Upper lobe of right lung (tissue), 1 donor: Measurements from ENCODE around the gene GSN. TPM values are rescaled to one million over a fixed set of nuclear protein-coding genes. Genes with fewer than 3 reads are reported as not detected.

Experiments
- ATAC-seq: fragments of 200-7000 bp; cut with Tn5 transposase; one replicate; pipeline ENCODE4 v1.9.1; 2020; ENCODE audit warnings: mild to moderate bottlenecking, moderate library complexity
- DNase-seq: peaks from one replicate; pipeline ENCODE4 v3.0.0-alpha.2; 2020
- H3K27ac ChIP-seq: fragments of 200-600 bp; one replicate; pipeline ENCODE4 v1.8.0; 2022
- H3K27me3 ChIP-seq: fragments of 200-600 bp; one replicate; pipeline ENCODE4 v1.8.0; 2022; ENCODE audit warnings: mild to moderate bottlenecking
- H3K36me3 ChIP-seq: fragments of 200-600 bp; one replicate; pipeline ENCODE4 v1.8.0; 2022
- H3K4me1 ChIP-seq: fragments of 200-600 bp; one replicate; pipeline ENCODE4 v1.8.0; 2022
- H3K4me3 ChIP-seq: fragments of 200-600 bp; one replicate; pipeline ENCODE4 v1.8.0; 2022; ENCODE audit warnings: mild to moderate bottlenecking
- H3K9me3 ChIP-seq: fragments of 200-600 bp; one replicate; pipeline ENCODE4 v1.8.0; 2022
- intact Hi-C: fragments of 100-400 bp; cut with DNase I; formaldehyde crosslinking; loops from one replicate; pipeline ENCODE4 v1.11.0; 2022
- total RNA-seq: library from RNA; stranded (reverse); fragmentation: NEBNext Ultra II Directional; extraction: Animal tissue kit (Norgen Biotek cat#: 25700); gene quantifications from one replicate; pipeline ENCODE4 v1.2.1, GENCODE V29; 2021
- TF ChIP-seq, protein P1 (sequence below): fragments of 200-600 bp; IDR thresholded peaks from one replicate; pipeline ENCODE4 v1.8.0; 2022; ENCODE audit warnings: antibody characterized with exemption
- donor health status: DM: no; HTN: yes; CAD: no; lungs with severe emphysema.

GSN gene
- total RNA-seq, 1 donor from 2014 or later, result 464 TPM

DNA sequence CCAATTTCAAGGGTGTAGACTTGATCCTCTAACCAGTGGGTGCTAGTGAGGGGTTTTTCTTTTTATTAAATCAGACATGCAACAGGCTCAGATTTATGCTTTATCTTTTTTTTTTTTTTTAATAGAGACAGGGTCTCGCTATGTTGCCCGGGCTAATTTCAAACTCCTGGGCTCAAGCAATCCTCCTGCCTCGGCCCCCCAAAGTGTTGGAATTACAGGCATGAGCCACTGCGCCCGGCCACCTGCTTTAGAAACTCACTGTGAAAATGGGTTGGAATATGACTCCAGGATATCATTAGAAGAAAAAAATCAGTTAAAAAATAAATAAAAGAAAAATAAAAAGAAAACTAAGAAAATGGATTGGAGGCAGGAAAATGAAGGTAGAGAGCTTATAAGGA is 51.4 kb downstream of the GSN start:
- Histone ChIP-seq H3K27ac (no peak overlapping the region), H3K9me3 (no peaks in the 10 kb centered on the region), H3K4me1 (peaks cover 36% of the 10 kb centered on the region), H3K27me3 (no peaks in the 10 kb centered on the region), H3K36me3 (peaks cover 78% of the 10 kb centered on the region), H3K4me3 (no peak overlapping the region)
- intact Hi-C loops, result loop anchor here (10.0 kb wide), 1 partner anchor 65 kb away; no protein-coding TSS in a partner anchor
- TF ChIP-seq, protein P1, sequence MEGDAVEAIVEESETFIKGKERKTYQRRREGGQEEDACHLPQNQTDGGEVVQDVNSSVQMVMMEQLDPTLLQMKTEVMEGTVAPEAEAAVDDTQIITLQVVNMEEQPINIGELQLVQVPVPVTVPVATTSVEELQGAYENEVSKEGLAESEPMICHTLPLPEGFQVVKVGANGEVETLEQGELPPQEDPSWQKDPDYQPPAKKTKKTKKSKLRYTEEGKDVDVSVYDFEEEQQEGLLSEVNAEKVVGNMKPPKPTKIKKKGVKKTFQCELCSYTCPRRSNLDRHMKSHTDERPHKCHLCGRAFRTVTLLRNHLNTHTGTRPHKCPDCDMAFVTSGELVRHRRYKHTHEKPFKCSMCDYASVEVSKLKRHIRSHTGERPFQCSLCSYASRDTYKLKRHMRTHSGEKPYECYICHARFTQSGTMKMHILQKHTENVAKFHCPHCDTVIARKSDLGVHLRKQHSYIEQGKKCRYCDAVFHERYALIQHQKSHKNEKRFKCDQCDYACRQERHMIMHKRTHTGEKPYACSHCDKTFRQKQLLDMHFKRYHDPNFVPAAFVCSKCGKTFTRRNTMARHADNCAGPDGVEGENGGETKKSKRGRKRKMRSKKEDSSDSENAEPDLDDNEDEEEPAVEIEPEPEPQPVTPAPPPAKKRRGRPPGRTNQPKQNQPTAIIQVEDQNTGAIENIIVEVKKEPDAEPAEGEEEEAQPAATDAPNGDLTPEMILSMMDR, result no peak
- ATAC-seq, result no peak
- DNase-seq, result no peak

DNA sequence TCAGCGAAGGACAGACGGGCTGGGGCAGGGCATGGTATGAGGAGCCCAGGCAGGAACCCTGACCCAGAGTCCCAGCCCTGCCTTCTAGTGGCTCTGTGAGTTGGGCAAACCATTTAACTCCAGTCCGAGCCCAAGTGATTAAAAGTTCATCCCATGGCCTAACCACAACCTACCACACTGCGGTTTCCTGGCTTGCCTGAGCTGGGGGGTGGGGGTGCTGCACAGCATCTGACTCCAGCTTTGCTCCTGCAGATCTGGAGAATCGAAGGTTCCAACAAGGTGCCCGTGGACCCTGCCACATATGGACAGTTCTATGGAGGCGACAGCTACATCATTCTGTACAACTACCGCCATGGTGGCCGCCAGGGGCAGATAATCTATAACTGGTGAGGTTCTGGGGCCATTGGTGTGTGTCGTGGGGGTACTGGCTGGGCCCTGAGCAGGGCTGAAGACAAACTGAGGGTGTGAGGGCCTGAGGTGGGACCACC is 53.1 kb downstream of the GSN start:
- no peaks in the 10 kb centered on the region for H3K9me3 ChIP-seq
- H3K36me3 ChIP-seq, result peaks cover 78% of the 10 kb centered on the region
- TF ChIP-seq, protein P1, result no peak
- no peak for DNase-seq
- intact Hi-C loops, result loop anchor here (5.0 kb wide), 1 partner anchor 81 kb away; no protein-coding TSS in a partner anchor
- peak; percentile 23 for ATAC-seq
- H3K4me1 ChIP-seq, result peaks cover 47% of the 10 kb centered on the region
- peak overlapping the region; percentile 79 for H3K27ac ChIP-seq
- H3K27me3 ChIP-seq, result no peaks in the 10 kb centered on the region
- H3K4me3 ChIP-seq, result no peak overlapping the region

DNA sequence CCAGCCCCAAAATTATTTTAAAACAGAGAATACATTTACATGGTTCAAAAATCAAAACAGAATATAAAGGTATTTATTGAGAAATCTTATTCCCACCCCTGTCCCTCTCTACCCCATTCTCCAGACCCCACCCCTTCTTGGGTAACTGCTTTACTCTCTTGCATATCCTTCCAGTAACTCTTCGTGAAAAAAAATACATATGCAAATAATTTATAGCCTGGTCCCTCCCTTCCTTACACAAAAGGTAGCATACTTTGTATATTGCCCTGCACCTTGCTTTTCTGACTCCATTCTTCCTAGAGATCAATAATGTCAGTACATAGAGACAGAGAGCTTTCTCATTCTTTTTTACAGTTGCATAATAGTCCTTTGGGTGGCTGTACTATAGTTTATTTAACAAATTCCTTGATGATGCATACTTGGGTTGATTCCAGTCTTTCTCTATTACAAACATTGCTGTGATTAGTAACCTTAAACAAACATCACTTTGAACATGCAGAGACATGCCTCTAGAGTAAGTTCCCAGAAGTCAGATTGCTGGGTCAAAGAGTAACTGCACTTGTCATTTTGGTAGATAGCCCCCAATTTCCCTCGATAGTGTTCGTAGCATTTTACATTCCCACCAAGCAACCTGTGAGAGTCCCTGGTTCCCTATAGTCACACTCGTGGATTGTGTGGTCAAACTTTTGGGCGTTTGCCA is 54.2 kb downstream of the GSN start:
- DNase-seq (no peak), ATAC-seq (peak; percentile 34)
- Histone ChIP-seq H3K27me3 (no peaks in the 10 kb centered on the region), H3K4me1 (peaks cover 54% of the 10 kb centered on the region), H3K36me3 (peaks cover 78% of the 10 kb centered on the region), H3K9me3 (no peaks in the 10 kb centered on the region), H3K27ac (peak overlapping the region; percentile 79), H3K4me3 (no peak overlapping the region)
- TF ChIP-seq, protein P1, result no peak
- intact Hi-C loops, result loop anchor here (5.0 kb wide), 1 partner anchor 80 kb away; no protein-coding TSS in a partner anchor

DNA sequence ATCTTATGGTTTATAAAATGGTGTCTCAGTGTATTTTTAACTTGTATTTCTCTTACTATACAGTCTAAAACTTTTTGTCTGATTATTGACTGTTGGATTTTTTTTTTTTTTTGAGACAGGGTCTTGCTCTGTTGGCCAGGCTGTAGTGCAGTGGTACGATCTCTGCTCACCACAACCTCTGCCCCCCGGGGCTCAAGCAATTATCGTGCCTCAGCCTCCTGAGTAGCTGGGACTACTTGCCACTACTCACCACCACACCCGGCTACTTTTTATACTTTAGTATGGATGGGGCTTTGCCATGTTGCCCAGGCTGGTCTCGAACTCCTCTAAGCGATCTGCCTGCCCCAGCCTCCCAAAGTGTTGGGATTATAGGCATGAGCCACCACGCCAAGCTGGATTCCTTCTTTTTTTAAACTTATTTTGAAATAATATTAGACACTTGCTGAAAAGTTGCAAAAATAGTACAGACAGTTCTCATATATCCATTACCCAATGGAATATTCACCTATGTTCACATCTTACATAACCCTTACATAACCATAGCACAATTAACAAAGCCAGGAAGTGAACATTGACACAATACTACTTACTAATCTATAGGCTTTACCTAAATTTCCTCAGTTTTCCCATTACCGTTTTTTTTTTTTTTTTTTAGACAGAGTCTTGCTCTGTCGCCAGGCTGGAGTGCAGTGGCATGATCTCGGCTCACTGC is 54.9 kb downstream of the GSN start:
- ATAC-seq, result no peak
- Histone ChIP-seq H3K4me1 (peaks cover 55% of the 10 kb centered on the region), H3K9me3 (no peaks in the 10 kb centered on the region), H3K27ac (peak overlapping the region; percentile 79), H3K4me3 (no peak overlapping the region), H3K27me3 (no peaks in the 10 kb centered on the region), H3K36me3 (peaks cover 78% of the 10 kb centered on the region)
- no peak for DNase-seq
- TF ChIP-seq, protein P1, result no peak
- intact Hi-C loops, result loop anchor here (5.0 kb wide), 1 partner anchor 79 kb away; no protein-coding TSS in a partner anchor

DNA sequence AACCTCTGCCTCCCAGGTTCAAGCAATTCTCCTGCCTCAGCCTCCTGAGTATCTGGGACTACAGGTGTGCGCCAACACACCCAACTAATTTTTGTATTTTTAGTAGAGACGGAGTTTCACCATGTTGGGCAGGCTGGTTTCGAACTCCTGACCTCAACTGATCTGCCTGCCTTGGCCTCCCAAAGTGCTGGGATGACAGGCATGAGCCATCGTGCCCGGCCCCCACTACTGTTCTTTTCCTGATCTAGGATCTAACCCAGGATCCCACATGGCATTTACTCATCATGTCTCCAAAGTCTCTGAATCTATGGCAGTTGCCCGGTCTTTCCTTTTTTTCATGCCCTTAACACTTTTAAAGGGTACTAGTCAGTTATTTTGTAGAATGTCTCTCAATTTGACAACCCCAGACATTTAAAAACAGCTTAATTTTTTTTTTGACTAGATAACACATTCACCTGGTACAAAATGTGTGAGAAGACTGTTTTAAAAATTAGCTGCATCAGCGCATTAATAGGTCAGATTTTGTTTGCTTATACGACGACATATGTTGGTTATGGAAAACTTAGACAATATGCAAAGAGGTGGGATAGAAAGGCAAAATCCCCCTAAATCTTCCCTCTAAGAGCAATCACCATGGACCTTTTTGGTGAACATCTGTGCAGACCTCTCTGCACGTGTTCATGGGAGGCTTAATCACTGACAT is 55.6 kb downstream of the GSN start:
- intact Hi-C loops, result loop anchor here (5.0 kb wide), 1 partner anchor 79 kb away; no protein-coding TSS in a partner anchor
- H3K27me3 ChIP-seq, result no peaks in the 10 kb centered on the region

More for the DNA sequence above, 55.6 kb downstream of the GSN start:
- peaks cover 78% of the 10 kb centered on the region for H3K36me3 ChIP-seq
- peaks cover 55% of the 10 kb centered on the region for H3K4me1 ChIP-seq
- no peak overlapping the region for H3K4me3 ChIP-seq
- TF ChIP-seq, protein P1, result no peak
- DNase-seq, result no peak
- peak overlapping the region; percentile 79 for H3K27ac ChIP-seq
- ATAC-seq, result no peak
- no peaks in the 10 kb centered on the region for H3K9me3 ChIP-seq
